ENCODE data around the gene ADCY2.

The ADCY2 gene

DNA sequence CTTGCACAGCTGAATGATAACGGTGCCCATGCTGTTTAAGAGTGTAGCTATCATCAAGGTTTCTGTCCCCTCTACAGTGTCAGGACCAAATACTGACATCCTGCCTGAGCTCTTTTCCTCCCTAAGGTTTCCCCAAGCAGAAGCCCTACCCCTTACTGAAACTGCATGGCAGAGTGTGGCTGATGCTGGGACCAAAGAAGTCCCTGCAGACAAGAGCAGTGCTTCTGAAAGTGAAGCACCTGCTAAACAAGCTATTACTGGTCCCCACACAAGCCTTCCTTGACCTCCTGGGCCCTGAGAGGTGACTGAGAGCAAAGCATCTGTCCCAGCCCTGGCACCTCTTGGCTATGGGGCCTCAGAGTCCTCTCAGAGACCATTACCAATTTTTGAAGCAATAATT, 398.9 kb downstream of the ADCY2 start:
- Histone ChIP-seq H4K20me1 (ENCODE audit: control insufficient read depth, insufficient read depth, low read depth, low read length) (no peaks in the 10 kb centered on the region), H3K4me1 (ENCODE audit: control insufficient read depth, low read length) (no peaks in the 10 kb centered on the region), H3K4me2 (ENCODE audit: low read length) (no peak overlapping the region), H3K4me3 (ENCODE audit: low read length) (no peak overlapping the region), H3K9me2 (replicated peaks; ENCODE audit: control insufficient read depth, low read length) (no peaks in the 10 kb centered on the region), H3K79me2 (ENCODE audit: control insufficient read depth, low read length) (no peaks in the 10 kb centered on the region), H3K27me3 (ENCODE audit: control insufficient read depth, low read length) (no peaks in the 10 kb centered on the region), H3K27ac (ENCODE audit: low read depth, low read length) (no peak overlapping the region), H3K9me3 (ENCODE audit: control insufficient read depth, insufficient read depth, low read length) (no peaks in the 10 kb centered on the region), H3K36me3 (ENCODE audit: control insufficient read depth, low read length) (no peaks in the 10 kb centered on the region), H3F3A (ENCODE audit: control insufficient read depth, insufficient read depth) (no peaks in the 10 kb centered on the region)
- TF ChIP-seq, protein P1, sequence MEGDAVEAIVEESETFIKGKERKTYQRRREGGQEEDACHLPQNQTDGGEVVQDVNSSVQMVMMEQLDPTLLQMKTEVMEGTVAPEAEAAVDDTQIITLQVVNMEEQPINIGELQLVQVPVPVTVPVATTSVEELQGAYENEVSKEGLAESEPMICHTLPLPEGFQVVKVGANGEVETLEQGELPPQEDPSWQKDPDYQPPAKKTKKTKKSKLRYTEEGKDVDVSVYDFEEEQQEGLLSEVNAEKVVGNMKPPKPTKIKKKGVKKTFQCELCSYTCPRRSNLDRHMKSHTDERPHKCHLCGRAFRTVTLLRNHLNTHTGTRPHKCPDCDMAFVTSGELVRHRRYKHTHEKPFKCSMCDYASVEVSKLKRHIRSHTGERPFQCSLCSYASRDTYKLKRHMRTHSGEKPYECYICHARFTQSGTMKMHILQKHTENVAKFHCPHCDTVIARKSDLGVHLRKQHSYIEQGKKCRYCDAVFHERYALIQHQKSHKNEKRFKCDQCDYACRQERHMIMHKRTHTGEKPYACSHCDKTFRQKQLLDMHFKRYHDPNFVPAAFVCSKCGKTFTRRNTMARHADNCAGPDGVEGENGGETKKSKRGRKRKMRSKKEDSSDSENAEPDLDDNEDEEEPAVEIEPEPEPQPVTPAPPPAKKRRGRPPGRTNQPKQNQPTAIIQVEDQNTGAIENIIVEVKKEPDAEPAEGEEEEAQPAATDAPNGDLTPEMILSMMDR (IDR thresholded peaks at IDR 0.05; ENCODE audit: low read depth, low read length, poor library complexity, severe bottlenecking), result no peak
- TF ChIP-seq EZH2phosphoT487 (IDR thresholded peaks at IDR 0.05; ENCODE audit: borderline replicate concordance, low read length), result no peak

DNA sequence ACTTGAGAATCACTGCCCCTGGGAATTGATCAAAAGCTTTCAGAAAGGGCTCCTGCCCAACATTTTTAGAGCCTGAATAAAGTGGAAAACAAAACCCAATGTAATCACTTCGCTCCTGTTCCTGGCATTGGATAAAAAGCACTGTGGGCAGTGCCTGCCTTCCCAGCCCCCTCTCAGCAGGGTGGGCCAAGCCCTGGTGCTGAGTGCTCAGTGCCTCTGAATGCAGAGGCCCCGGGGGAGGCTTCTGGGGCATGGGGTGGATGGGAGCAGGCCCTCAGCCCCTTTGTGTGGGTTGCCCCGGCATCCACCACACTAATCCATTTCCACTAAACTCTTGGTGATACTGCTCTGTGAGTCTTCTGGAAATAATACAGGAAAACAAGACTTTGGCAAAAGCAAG, 399.4 kb downstream of the ADCY2 start:
- no peaks in the 10 kb centered on the region for H3K9me2 ChIP-seq (replicated peaks; ENCODE audit: control insufficient read depth, low read length)
- H3F3A ChIP-seq (ENCODE audit: control insufficient read depth, insufficient read depth), result no peaks in the 10 kb centered on the region
- H3K4me2 ChIP-seq (ENCODE audit: low read length), result no peak overlapping the region
- H3K36me3 ChIP-seq (ENCODE audit: control insufficient read depth, low read length), result no peaks in the 10 kb centered on the region
- H3K27me3 ChIP-seq (ENCODE audit: control insufficient read depth, low read length), result no peaks in the 10 kb centered on the region
- H3K79me2 ChIP-seq (ENCODE audit: control insufficient read depth, low read length), result no peaks in the 10 kb centered on the region
- TF ChIP-seq, protein P1 (IDR thresholded peaks at IDR 0.05; ENCODE audit: low read depth, low read length, poor library complexity, severe bottlenecking), result no peak
- no peak for TF ChIP-seq EZH2phosphoT487 (IDR thresholded peaks at IDR 0.05; ENCODE audit: borderline replicate concordance, low read length)
- no peak overlapping the region for H3K27ac ChIP-seq (ENCODE audit: low read depth, low read length)
- no peak overlapping the region for H3K4me3 ChIP-seq (ENCODE audit: low read length)
- no peaks in the 10 kb centered on the region for H3K4me1 ChIP-seq (ENCODE audit: control insufficient read depth, low read length)
- no peaks in the 10 kb centered on the region for H4K20me1 ChIP-seq (ENCODE audit: control insufficient read depth, insufficient read depth, low read depth, low read length)
- no peaks in the 10 kb centered on the region for H3K9me3 ChIP-seq (ENCODE audit: control insufficient read depth, insufficient read depth, low read length)

DNA sequence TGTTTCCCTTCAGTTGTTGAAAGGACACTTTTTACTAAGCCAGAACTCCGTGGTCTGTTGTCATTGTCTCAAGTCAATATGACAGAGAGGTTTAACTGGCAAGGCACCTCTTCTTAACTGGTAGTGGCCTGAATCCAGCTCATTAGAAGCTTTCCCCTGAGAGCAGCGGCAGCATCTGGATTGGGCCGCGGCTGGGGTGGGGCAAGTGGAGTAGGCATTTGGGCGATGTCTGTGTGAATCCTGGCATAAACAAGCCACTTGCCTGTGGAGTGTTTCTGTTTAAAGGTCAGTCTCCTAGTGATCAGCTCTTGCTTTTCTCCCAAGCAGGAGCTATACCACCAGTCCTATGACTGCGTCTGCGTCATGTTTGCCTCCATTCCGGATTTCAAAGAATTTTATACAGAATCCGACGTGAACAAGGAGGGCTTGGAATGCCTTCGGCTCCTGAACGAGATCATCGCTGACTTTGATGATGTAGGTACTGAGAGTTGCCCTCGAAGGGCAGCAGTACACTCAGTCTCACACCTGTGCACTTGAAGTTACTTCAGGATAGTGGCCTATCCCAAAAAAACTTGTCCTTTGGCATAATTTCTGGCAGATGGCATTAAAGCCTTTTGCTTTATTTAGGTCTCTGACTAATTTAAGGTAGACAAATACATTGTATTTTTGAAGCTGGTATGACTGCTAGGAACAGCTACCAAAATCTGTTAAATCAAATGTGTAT, 406.1 kb downstream of the ADCY2 start:
- H4K20me1 ChIP-seq (ENCODE audit: control insufficient read depth, insufficient read depth, low read depth, low read length), result no peaks in the 10 kb centered on the region
- no peaks in the 10 kb centered on the region for H3K79me2 ChIP-seq (ENCODE audit: control insufficient read depth, low read length)
- no peaks in the 10 kb centered on the region for H3K9me3 ChIP-seq (ENCODE audit: control insufficient read depth, insufficient read depth, low read length)
- H3K27ac ChIP-seq (ENCODE audit: low read depth, low read length), result no peak overlapping the region
- no peaks in the 10 kb centered on the region for H3F3A ChIP-seq (ENCODE audit: control insufficient read depth, insufficient read depth)
- TF ChIP-seq, protein P1 (IDR thresholded peaks at IDR 0.05; ENCODE audit: low read depth, low read length, poor library complexity, severe bottlenecking), result no peak
- no peak for TF ChIP-seq EZH2phosphoT487 (IDR thresholded peaks at IDR 0.05; ENCODE audit: borderline replicate concordance, low read length)
- no peak overlapping the region for H3K4me2 ChIP-seq (ENCODE audit: low read length)
- H3K4me1 ChIP-seq (ENCODE audit: control insufficient read depth, low read length), result no peaks in the 10 kb centered on the region
- H3K27me3 ChIP-seq (ENCODE audit: control insufficient read depth, low read length), result no peaks in the 10 kb centered on the region
- no peaks in the 10 kb centered on the region for H3K9me2 ChIP-seq (replicated peaks; ENCODE audit: control insufficient read depth, low read length)
- H3K4me3 ChIP-seq (ENCODE audit: low read length), result no peak overlapping the region
- no peaks in the 10 kb centered on the region for H3K36me3 ChIP-seq (ENCODE audit: control insufficient read depth, low read length)

All from DOHH2 (cell line).